ENCODE results near the gene CAPN14.

The CAPN14 gene

DNA sequence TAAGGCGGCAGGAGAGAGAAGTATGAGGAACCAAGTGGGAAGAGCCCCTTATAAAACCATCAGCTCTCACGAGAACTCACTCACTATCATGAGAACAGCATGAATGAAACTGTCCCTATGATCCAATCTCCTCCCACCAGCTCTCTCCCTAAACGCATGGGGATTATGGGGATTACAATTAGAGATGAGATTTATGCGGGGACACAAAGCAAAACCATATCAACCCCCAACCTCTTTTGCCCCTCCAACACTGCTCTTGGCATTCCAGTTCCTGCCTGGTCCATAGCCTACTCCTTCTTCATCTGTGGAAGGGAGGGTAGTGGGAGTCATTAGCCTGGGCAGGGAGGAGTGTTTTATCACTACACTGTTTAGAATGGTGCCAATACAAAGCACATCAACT, 15.3 kb upstream of the CAPN14 start:
- H3F3A ChIP-seq (ENCODE audit: insufficient read depth, low read length): 0 out of 2 replicates have a peak, but pooled peaks cover 2% of the 10 kb centered on the region
- H3K79me2 ChIP-seq (ENCODE audit: low read length): no peaks in the 10 kb centered on the region
- no peak overlapping the region for H3K4me3 ChIP-seq (ENCODE audit: low read length)
- H3K36me3 ChIP-seq (replicated peaks; ENCODE audit: insufficient read depth, low read length): no peaks in the 10 kb centered on the region
- no peaks in the 10 kb centered on the region for H4K20me1 ChIP-seq (ENCODE audit: insufficient read depth, low read length)
- H2AFZ ChIP-seq (ENCODE audit: low read length): no peak overlapping the region
- H3K4me2 ChIP-seq (ENCODE audit: low read depth, low read length): peak overlapping the region; percentile 73
- H3K27me3 ChIP-seq (replicated peaks; ENCODE audit: insufficient read depth, low read length): no peaks in the 10 kb centered on the region
- DNase-seq: no peak
- peaks cover 35% of the 10 kb centered on the region for H3K4me1 ChIP-seq (ENCODE audit: low read length)
- H3K9me3 ChIP-seq (replicated peaks; ENCODE audit: insufficient read depth, low read length): no peaks in the 10 kb centered on the region
- TF ChIP-seq EZH2 (optimal IDR thresholded peaks at IDR 0.05; ENCODE audit: low read depth, low read length) (no peak), EZH2phosphoT487 (IDR thresholded peaks at IDR 0.05; ENCODE audit: low read length) (no peak)
- TF ChIP-seq, protein P1, sequence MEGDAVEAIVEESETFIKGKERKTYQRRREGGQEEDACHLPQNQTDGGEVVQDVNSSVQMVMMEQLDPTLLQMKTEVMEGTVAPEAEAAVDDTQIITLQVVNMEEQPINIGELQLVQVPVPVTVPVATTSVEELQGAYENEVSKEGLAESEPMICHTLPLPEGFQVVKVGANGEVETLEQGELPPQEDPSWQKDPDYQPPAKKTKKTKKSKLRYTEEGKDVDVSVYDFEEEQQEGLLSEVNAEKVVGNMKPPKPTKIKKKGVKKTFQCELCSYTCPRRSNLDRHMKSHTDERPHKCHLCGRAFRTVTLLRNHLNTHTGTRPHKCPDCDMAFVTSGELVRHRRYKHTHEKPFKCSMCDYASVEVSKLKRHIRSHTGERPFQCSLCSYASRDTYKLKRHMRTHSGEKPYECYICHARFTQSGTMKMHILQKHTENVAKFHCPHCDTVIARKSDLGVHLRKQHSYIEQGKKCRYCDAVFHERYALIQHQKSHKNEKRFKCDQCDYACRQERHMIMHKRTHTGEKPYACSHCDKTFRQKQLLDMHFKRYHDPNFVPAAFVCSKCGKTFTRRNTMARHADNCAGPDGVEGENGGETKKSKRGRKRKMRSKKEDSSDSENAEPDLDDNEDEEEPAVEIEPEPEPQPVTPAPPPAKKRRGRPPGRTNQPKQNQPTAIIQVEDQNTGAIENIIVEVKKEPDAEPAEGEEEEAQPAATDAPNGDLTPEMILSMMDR (IDR thresholded peaks at IDR 0.05; ENCODE audit: low read length): no peak
- H3K27ac ChIP-seq (ENCODE audit: low read length): no peak overlapping the region
- no peak overlapping the region for H3K9ac ChIP-seq (ENCODE audit: low read length)
- H3K9me2 ChIP-seq (replicated peaks; ENCODE audit: insufficient read depth, low read length): no peaks in the 10 kb centered on the region

DNA sequence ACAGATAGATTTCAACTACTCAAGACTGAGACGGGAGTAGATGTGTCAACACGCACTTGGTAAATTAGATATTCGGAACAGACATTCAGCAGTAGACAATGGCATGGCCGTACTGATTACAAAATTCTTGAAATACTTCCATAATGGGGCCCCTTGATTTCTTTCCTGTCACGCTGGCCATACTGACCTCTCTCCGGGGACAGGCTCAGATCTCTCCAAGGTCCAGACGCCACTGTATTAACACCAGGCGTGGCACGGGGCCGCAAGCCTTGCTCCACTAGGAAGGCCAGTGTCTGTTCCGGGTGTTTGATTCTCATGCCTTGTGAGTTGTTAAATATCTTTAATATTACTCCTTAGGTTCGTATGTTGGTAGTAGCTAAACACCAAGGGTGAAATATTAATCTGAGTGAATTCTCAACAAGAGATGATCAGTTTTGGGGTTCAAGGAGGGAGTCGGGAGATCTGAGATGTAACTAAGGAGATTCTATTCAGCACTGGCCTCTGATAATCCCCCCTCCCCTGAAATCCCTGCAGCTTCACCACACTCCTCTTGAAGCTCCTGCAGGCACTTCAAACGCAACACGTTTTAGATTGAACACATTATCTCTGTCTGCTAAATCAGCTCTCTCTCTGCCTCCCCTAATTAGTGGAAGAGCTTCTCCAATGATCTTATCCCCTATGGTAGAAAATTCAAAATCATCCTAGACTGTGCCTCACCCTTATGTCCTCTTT, 14.4 kb upstream of the CAPN14 start:
- no peaks in the 10 kb centered on the region for H4K20me1 ChIP-seq (ENCODE audit: insufficient read depth, low read length)
- no peaks in the 10 kb centered on the region for H3K27me3 ChIP-seq (replicated peaks; ENCODE audit: insufficient read depth, low read length)
- no peak for DNase-seq

DNA sequence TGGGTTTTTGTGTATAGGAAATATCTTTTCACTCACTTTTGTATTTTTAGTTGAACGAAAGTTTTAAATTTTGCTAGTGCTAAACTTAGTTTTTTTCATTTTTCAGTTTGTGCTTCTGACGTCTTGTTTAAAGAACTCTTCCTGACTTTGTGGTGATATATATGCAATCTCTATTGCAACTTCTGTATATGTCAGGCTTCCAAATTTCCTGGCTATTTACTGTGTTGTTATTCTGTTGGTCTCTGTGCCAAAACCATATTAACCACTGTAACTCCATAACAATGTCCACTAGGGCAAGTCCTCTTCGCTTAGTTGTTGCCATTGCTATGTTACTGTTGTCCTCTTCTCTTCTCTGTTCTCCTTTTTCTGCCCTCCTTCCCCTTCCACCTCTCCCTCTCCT, 13.4 kb upstream of the CAPN14 start:
- H3K9me2 ChIP-seq (replicated peaks; ENCODE audit: insufficient read depth, low read length): no peaks in the 10 kb centered on the region
- no peaks in the 10 kb centered on the region for H3K27me3 ChIP-seq (replicated peaks; ENCODE audit: insufficient read depth, low read length)

More for the DNA sequence above, 14.4 kb upstream of the CAPN14 start:
- TF ChIP-seq, protein P1 (IDR thresholded peaks at IDR 0.05; ENCODE audit: low read length): no peak
- TF ChIP-seq EZH2phosphoT487 (IDR thresholded peaks at IDR 0.05; ENCODE audit: low read length) (no peak), EZH2 (optimal IDR thresholded peaks at IDR 0.05; ENCODE audit: low read depth, low read length) (no peak)
- Histone ChIP-seq H3K4me2 (ENCODE audit: low read depth, low read length) (no peak overlapping the region), H3K9me2 (replicated peaks; ENCODE audit: insufficient read depth, low read length) (no peaks in the 10 kb centered on the region), H3K4me1 (ENCODE audit: low read length) (peaks cover 35% of the 10 kb centered on the region), H3F3A (ENCODE audit: insufficient read depth, low read length) (0 out of 2 replicates have a peak, but pooled peaks cover 2% of the 10 kb centered on the region), H3K9ac (ENCODE audit: low read length) (no peak overlapping the region), H3K4me3 (ENCODE audit: low read length) (no peak overlapping the region), H3K36me3 (replicated peaks; ENCODE audit: insufficient read depth, low read length) (no peaks in the 10 kb centered on the region), H2AFZ (ENCODE audit: low read length) (no peak overlapping the region), H3K27ac (ENCODE audit: low read length) (no peak overlapping the region), H3K79me2 (ENCODE audit: low read length) (no peaks in the 10 kb centered on the region), H3K9me3 (replicated peaks; ENCODE audit: insufficient read depth, low read length) (no peaks in the 10 kb centered on the region)

More for the DNA sequence above, 13.4 kb upstream of the CAPN14 start:
- no peak for DNase-seq
- Histone ChIP-seq H3F3A (ENCODE audit: insufficient read depth, low read length) (0 out of 2 replicates have a peak, but pooled peaks cover 2% of the 10 kb centered on the region), H3K36me3 (replicated peaks; ENCODE audit: insufficient read depth, low read length) (no peaks in the 10 kb centered on the region), H3K9me3 (replicated peaks; ENCODE audit: insufficient read depth, low read length) (no peaks in the 10 kb centered on the region), H3K9ac (ENCODE audit: low read length) (no peak overlapping the region), H3K27ac (ENCODE audit: low read length) (no peak overlapping the region), H3K4me3 (ENCODE audit: low read length) (no peak overlapping the region), H4K20me1 (ENCODE audit: insufficient read depth, low read length) (no peaks in the 10 kb centered on the region), H3K79me2 (ENCODE audit: low read length) (no peaks in the 10 kb centered on the region), H3K4me1 (ENCODE audit: low read length) (peaks cover 35% of the 10 kb centered on the region), H3K4me2 (ENCODE audit: low read depth, low read length) (no peak overlapping the region), H2AFZ (ENCODE audit: low read length) (no peak overlapping the region)
- TF ChIP-seq, protein P1 (IDR thresholded peaks at IDR 0.05; ENCODE audit: low read length): no peak
- TF ChIP-seq EZH2phosphoT487 (IDR thresholded peaks at IDR 0.05; ENCODE audit: low read length): no peak
- TF ChIP-seq EZH2 (optimal IDR thresholded peaks at IDR 0.05; ENCODE audit: low read depth, low read length): no peak

Measured in MM.1S (cell line).